ENCODE data around the gene EHBP1L1. TPM values are rescaled to one million over a fixed set of nuclear protein-coding genes. Genes with fewer than 3 reads are reported as not detected.

EHBP1L1 gene
- total RNA-seq, 1 donor: 58.6 TPM

DNA sequence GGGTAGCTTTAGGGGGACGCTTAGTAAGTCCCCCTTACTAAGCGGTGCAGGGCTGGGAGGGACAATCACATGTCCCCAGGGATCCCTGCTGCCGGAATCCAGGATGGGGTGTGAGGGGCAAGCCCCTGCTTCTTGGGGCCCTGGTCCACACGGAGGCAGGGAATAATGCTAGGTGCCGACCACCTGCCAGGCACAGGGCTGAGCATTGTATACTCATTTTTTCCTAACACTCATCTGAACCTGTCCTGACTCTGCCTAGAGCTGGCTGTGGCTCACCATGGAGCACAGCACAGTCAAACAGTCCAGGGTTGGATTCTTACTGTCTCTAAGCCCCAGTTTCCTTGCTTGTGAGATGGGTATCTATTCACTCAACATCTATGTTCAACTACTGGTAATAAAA lies 16.3 kb upstream of the EHBP1L1 start:
- DNase-seq (ENCODE audit: insufficient read length, low spot score, missing footprints): no peak
- H3K4me2 ChIP-seq (ENCODE audit: insufficient read depth, low read length): peak overlapping the region; percentile 47
- peaks cover 56% of the 10 kb centered on the region for H3K4me1 ChIP-seq (ENCODE audit: insufficient read depth, low read length)
- H3K36me3 ChIP-seq (ENCODE audit: insufficient read depth, low read length): no peaks in the 10 kb centered on the region
- peaks cover 29% of the 10 kb centered on the region for H3K79me2 ChIP-seq (ENCODE audit: insufficient read depth, low read length)
- no peaks in the 10 kb centered on the region for H3K27me3 ChIP-seq (ENCODE audit: insufficient read depth, low read length)
- peaks cover 15% of the 10 kb centered on the region for H4K20me1 ChIP-seq (ENCODE audit: insufficient read depth, low read length)
- H3K4me3 ChIP-seq (ENCODE audit: insufficient read depth, low read length): no peak overlapping the region
- no peaks in the 10 kb centered on the region for H3K9me3 ChIP-seq (ENCODE audit: low read depth, low read length)
- peak overlapping the region; percentile 86 for H3K27ac ChIP-seq (ENCODE audit: low read depth, low read length)
- H2AFZ ChIP-seq (ENCODE audit: low read length): no peak overlapping the region
- TF ChIP-seq, protein P1, sequence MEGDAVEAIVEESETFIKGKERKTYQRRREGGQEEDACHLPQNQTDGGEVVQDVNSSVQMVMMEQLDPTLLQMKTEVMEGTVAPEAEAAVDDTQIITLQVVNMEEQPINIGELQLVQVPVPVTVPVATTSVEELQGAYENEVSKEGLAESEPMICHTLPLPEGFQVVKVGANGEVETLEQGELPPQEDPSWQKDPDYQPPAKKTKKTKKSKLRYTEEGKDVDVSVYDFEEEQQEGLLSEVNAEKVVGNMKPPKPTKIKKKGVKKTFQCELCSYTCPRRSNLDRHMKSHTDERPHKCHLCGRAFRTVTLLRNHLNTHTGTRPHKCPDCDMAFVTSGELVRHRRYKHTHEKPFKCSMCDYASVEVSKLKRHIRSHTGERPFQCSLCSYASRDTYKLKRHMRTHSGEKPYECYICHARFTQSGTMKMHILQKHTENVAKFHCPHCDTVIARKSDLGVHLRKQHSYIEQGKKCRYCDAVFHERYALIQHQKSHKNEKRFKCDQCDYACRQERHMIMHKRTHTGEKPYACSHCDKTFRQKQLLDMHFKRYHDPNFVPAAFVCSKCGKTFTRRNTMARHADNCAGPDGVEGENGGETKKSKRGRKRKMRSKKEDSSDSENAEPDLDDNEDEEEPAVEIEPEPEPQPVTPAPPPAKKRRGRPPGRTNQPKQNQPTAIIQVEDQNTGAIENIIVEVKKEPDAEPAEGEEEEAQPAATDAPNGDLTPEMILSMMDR (IDR thresholded peaks at IDR 0.05; ENCODE audit: extremely low read depth, low read depth, low read length): no peak

DNA sequence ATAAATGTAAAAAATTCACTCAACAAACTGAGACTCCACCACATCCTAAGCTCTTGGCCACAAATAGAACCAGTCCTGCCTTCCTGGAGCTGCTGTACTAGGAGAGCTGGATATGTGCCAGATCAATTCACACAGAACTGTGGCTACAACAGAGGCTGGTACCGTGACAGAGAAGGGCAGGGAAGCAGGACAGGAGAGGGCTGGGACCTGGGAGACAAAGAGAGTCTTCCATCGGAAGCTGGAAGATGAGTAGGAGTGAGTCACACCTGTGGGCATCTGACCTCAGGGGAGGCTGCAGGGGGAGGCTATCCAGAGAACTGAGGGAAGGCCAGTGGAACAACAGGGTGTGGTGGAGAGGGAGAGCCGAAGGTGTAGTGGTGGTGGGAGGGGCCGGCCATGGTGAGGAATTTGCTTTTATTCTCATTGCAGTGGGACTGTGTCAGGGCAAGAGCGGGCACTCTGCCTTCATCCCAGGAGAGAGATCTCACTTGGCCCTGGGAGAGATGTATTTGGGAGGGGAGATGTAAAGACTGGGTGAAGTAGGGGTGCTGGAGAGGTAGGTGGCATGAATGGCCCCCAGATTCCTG lies 15.8 kb upstream of the EHBP1L1 start:
- no peak overlapping the region for H2AFZ ChIP-seq (ENCODE audit: low read length)
- H3K9me3 ChIP-seq (ENCODE audit: low read depth, low read length): no peaks in the 10 kb centered on the region
- no peak overlapping the region for H3K4me3 ChIP-seq (ENCODE audit: insufficient read depth, low read length)
- no peaks in the 10 kb centered on the region for H3K36me3 ChIP-seq (ENCODE audit: insufficient read depth, low read length)
- TF ChIP-seq, protein P1 (IDR thresholded peaks at IDR 0.05; ENCODE audit: extremely low read depth, low read depth, low read length): no peak
- H3K4me2 ChIP-seq (ENCODE audit: insufficient read depth, low read length): peak overlapping the region; percentile 47
- peaks cover 10% of the 10 kb centered on the region for H4K20me1 ChIP-seq (ENCODE audit: insufficient read depth, low read length)
- H3K4me1 ChIP-seq (ENCODE audit: insufficient read depth, low read length): peaks cover 54% of the 10 kb centered on the region
- peaks cover 24% of the 10 kb centered on the region for H3K79me2 ChIP-seq (ENCODE audit: insufficient read depth, low read length)
- peak overlapping the region; percentile 86 for H3K27ac ChIP-seq (ENCODE audit: low read depth, low read length)
- no peaks in the 10 kb centered on the region for H3K27me3 ChIP-seq (ENCODE audit: insufficient read depth, low read length)
- DNase-seq (ENCODE audit: insufficient read length, low spot score, missing footprints): peak; percentile 96

DNA sequence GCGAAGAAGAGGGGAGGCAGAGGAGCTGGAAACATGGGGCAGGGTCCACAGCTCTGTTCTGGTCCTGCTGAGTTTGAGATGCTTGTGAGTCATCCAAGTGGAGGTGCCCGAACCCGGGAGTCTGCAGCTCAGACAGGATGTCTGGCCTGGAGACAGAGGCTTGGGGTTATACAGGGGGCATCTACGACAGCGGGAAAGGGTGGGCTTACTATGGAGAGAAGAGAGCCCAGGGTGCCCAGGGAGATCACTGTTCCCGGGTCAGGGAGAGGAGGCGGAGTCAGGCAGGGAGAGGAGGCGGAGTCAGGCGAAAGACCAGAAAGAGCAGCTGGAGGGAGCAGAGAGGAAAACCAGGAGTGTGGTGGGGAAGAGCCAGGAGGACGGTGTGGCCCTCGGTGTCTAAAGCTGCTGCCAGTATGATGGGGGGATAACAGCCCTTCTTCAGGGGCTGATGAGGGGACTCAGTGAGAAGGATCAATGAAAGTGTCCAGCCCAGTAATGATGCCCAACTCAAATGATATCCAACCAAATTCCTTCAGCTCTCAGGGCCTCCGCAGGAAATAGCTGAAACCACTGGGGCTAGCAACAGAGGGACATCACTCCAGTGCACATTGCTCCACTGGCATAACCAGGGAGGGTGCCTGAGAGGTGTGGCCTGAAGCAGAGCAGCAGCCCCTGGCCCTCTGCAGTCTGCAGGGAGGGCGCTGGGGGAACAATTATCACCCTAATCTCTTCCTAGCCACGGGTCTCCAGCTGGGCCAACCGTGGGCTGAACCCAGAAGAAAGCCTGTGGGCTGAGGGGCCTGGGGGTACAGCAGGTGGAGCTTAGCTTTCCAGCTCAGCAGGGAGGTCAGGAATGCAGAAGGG lies 15.1 kb upstream of the EHBP1L1 start:
- Histone ChIP-seq H3K27me3 (ENCODE audit: insufficient read depth, low read length) (no peaks in the 10 kb centered on the region), H3K4me2 (ENCODE audit: insufficient read depth, low read length) (peak overlapping the region; percentile 47), H3K27ac (ENCODE audit: low read depth, low read length) (peak overlapping the region; percentile 86), H3K4me1 (ENCODE audit: insufficient read depth, low read length) (peaks cover 53% of the 10 kb centered on the region), H3K79me2 (ENCODE audit: insufficient read depth, low read length) (peaks cover 17% of the 10 kb centered on the region), H3K4me3 (ENCODE audit: insufficient read depth, low read length) (no peak overlapping the region), H2AFZ (ENCODE audit: low read length) (peak overlapping the region; percentile 77), H3K9me3 (ENCODE audit: low read depth, low read length) (no peaks in the 10 kb centered on the region), H3K36me3 (ENCODE audit: insufficient read depth, low read length) (no peaks in the 10 kb centered on the region), H4K20me1 (ENCODE audit: insufficient read depth, low read length) (peaks cover 3% of the 10 kb centered on the region)
- TF ChIP-seq, protein P1 (IDR thresholded peaks at IDR 0.05; ENCODE audit: extremely low read depth, low read depth, low read length): no peak
- DNase-seq (ENCODE audit: insufficient read length, low spot score, missing footprints): peak; percentile 94

DNA sequence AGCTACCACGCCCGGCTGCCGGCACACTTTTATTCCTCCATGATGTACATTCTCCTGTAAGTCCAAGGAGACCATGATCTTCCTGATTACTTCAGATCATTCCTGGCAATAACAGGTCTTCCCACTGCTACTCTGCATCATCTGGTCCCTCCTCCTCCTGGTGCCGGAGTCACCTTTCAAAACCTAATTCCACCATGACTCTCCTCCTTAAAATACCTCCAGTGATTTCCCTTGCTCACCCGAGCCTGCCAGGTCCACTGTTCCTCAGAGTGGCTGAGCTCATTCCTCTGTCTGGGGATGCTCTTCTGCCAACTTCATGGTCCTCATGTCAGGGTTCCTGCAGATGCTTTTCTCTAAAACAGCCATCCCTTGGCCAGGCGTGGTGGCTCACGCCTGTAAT lies 13.8 kb upstream of the EHBP1L1 start:
- no peaks in the 10 kb centered on the region for H3K27me3 ChIP-seq (ENCODE audit: insufficient read depth, low read length)
- no peaks in the 10 kb centered on the region for H3K36me3 ChIP-seq (ENCODE audit: insufficient read depth, low read length)
- peaks cover 49% of the 10 kb centered on the region for H3K4me1 ChIP-seq (ENCODE audit: insufficient read depth, low read length)
- no peak overlapping the region for H3K27ac ChIP-seq (ENCODE audit: low read depth, low read length)
- H3K79me2 ChIP-seq (ENCODE audit: insufficient read depth, low read length): peaks cover 12% of the 10 kb centered on the region
- no peaks in the 10 kb centered on the region for H3K9me3 ChIP-seq (ENCODE audit: low read depth, low read length)
- no peak overlapping the region for H2AFZ ChIP-seq (ENCODE audit: low read length)
- no peak overlapping the region for H3K4me3 ChIP-seq (ENCODE audit: insufficient read depth, low read length)
- no peak overlapping the region for H3K4me2 ChIP-seq (ENCODE audit: insufficient read depth, low read length)
- TF ChIP-seq, protein P1 (IDR thresholded peaks at IDR 0.05; ENCODE audit: extremely low read depth, low read depth, low read length): no peak
- H4K20me1 ChIP-seq (ENCODE audit: insufficient read depth, low read length): no peaks in the 10 kb centered on the region
- DNase-seq (ENCODE audit: insufficient read length, low spot score, missing footprints): no peak

All from osteoblast (primary cell).